GM18511 (cell line): ENCODE results near the gene CRYBG3.
A peak's percentile ranks its signal among the peaks of the same experiment; 100 is the strongest.
"Not testable (repeated sequence)": the region's sequence is repeated elsewhere in the genome, so short reads cannot be mapped to it uniquely, and the experiment has no call there.

ENCODE experiments used
- ATAC-seq: cut with Tn5 transposase; IDR thresholded peaks from one replicate; pipeline ENCODE4 v1.9.1; 2021; ENCODE audit warnings: mild to moderate bottlenecking, moderate library complexity; ENCODE audit not compliant: unreplicated experiment

Gene CRYBG3

GRCh38 chr3:97895216-97895615 lies 73.4 kb downstream of the CRYBG3 start:
- ATAC-seq = peak; percentile 86

- ATAC-seq = no peak
Observed at GRCh38 chr3:97896129-97896528, 74.3 kb downstream of the CRYBG3 start.

GRCh38 chr3:97896547-97896946 lies 74.7 kb downstream of the CRYBG3 start:
- ATAC-seq = no peak

GRCh38 chr3:97899331-97899730 lies 77.5 kb downstream of the CRYBG3 start:
- no peak for ATAC-seq

- no peak for ATAC-seq
Observed at GRCh38 chr3:97901313-97902248, 79.8 kb downstream of the CRYBG3 start.

GRCh38 chr3:97909830-97910229 lies 88.0 kb downstream of the CRYBG3 start:
- ATAC-seq = not testable (repeated sequence)

GRCh38 chr3:97910236-97910831 lies 88.5 kb downstream of the CRYBG3 start:
- ATAC-seq = not testable (repeated sequence)

GRCh38 chr3:97910931-97911351 lies 89.1 kb downstream of the CRYBG3 start:
- peak; percentile 48 for ATAC-seq

GRCh38 chr3:97911459-97911858 lies 89.6 kb downstream of the CRYBG3 start:
- peak; percentile 11 for ATAC-seq

- peak; percentile 68 for ATAC-seq
Observed at GRCh38 chr3:97914388-97914787, 92.6 kb downstream of the CRYBG3 start.

GRCh38 chr3:97916576-97916975 lies 94.8 kb downstream of the CRYBG3 start:
- ATAC-seq = no peak

- no peak for ATAC-seq
Observed at GRCh38 chr3:97917813-97918536, 96.2 kb downstream of the CRYBG3 start.

GRCh38 chr3:97927704-97928103 lies 105.9 kb downstream of the CRYBG3 start:
- ATAC-seq = no peak

GRCh38 chr3:97928986-97929385 lies 107.2 kb downstream of the CRYBG3 start:
- no peak for ATAC-seq

GRCh38 chr3:97930018-97930417 lies 108.2 kb downstream of the CRYBG3 start:
- ATAC-seq = no peak

- no peak for ATAC-seq
Observed at GRCh38 chr3:97931218-97931617, 109.4 kb downstream of the CRYBG3 start.

- ATAC-seq = no peak
Observed at GRCh38 chr3:97932387-97932801, 110.6 kb downstream of the CRYBG3 start.

- no peak for ATAC-seq
Observed at GRCh38 chr3:97934980-97935695, 113.3 kb downstream of the CRYBG3 start.

- ATAC-seq = no peak
Observed at GRCh38 chr3:97935842-97936241, 114.0 kb downstream of the CRYBG3 start.

GRCh38 chr3:97937205-97937604 lies 115.4 kb downstream of the CRYBG3 start:
- ATAC-seq = no peak

- no peak for ATAC-seq
Observed at GRCh38 chr3:97938444-97938843, 116.6 kb downstream of the CRYBG3 start.
